Uterus (tissue), 4 donors: ENCODE data around the gene MYO15A. TPM values are rescaled to one million over a fixed set of nuclear protein-coding genes. Genes with fewer than 3 reads are reported as not detected.
A peak's percentile ranks its signal among the peaks of the same experiment; 100 is the strongest.

Experiments
- DNase-seq, 2 donors: peaks; one replicate each; pipeline ENCODE4 v3.0.0-alpha.2; 2019 to 2020
- H3K27ac ChIP-seq, 2 donors: fragments of 200-600 bp; sonication (generic); 1 replicate in 1 of 2; 2 replicates in 1 of 2; pipeline ENCODE4 v1.5.1; 2016 to 2018
- H3K27me3 ChIP-seq, 2 donors: fragments of 200-600 bp; sonication (generic); one replicate each; pipeline ENCODE4 v1.5.1; 2018 to 2019; ENCODE audit warnings: control low read depth in 1 of 2
- H3K36me3 ChIP-seq, 2 donors: fragments of 200-600 bp; sonication (generic); one replicate each; pipeline ENCODE4 v1.5.1; 2019; ENCODE audit warnings: control low read depth in 1 of 2
- H3K4me1 ChIP-seq, 2 donors: fragments of 200-600 bp; sonication (generic); one replicate each; pipeline ENCODE4 v1.5.1; 2018 to 2019; ENCODE audit warnings: control low read depth in 1 of 2
- H3K4me3 ChIP-seq, 2 donors: fragments of 200-600 bp; sonication (generic); 1 replicate in 1 of 2; 2 replicates in 1 of 2; pipeline ENCODE4 v1.5.1; 2018 to 2019; ENCODE audit warnings: mild to moderate bottlenecking in 1 of 2
- H3K9me3 ChIP-seq, 2 donors: fragments of 200-600 bp; sonication (generic); one replicate each; pipeline ENCODE4 v1.5.1; 2019; ENCODE audit warnings: control low read depth in 1 of 2
- CTCF ChIP-seq, 4 experiments: fragments of 200-600 bp in 2 of 4; fragments of 450-650 bp in 2 of 4; sonication (generic) in 2 of 4; IDR thresholded peaks; one replicate each; pipeline ENCODE4 v1.5.1; 2016 to 2019; ENCODE audit warnings: antibody characterized with exemption in 4 of 4, mild to moderate bottlenecking in 2 of 4, moderate library complexity in 1 of 4
- POLR2A ChIP-seq, 2 donors: fragments of 450-650 bp; IDR thresholded peaks; one replicate each; pipeline ENCODE4 v1.6.1; 2016; ENCODE audit warnings: antibody characterized with exemption in 2 of 2, mild to moderate bottlenecking in 1 of 2, moderate library complexity in 1 of 2
- intact Hi-C: fragments of 100-400 bp; cut with DNase I; formaldehyde crosslinking; loops from one replicate; pipeline ENCODE4 v1.15.1; 2023; ENCODE audit warnings: low total_unique reads
- total RNA-seq, 4 donors: library from RNA; depleted of rRNA in 3 of 4; stranded (reverse); fragments of >200 nt in 3 of 4; gene quantifications; one replicate each; pipeline versions ENCODE4 v1.1.0 to v1.2.4, GENCODE V29; 2014 to 2023
- donor health status: DM: yes; HTN: yes; CAD: no.

MYO15A gene
- total RNA-seq, 4 donors from 2014 or later, result 1.5 to 8.1 (median 2.9) TPM; not detected in 1

GRCh38 chr17:18183334-18184142 lies 75.0 kb downstream of the MYO15A start, which contains the start of gene ALKBH5:
TSS of gene ALKBH5 (plus strand) at chr17:18183828. CDS start at chr17:18184244, 416 bp downstream.
- Histone ChIP-seq H3K36me3 (no peaks in the 10 kb centered on the region), H3K4me1 (peaks cover 7 to 20% of the 10 kb centered on the region in 2 donors), H3K27ac (peak within 1 kb of the TSS; percentile 93 to 96), H3K27me3 (no peaks in the 10 kb centered on the region), H3K9me3 (no peaks in the 10 kb centered on the region), H3K4me3 (peak within 1 kb of the TSS; percentile 90 to 92)
- intact Hi-C loops, result no loop called here
- peak in 2 of 4 experiments; percentile 28 to 39 for TF ChIP-seq CTCF (IDR thresholded peaks at IDR 0.05)
- TF ChIP-seq POLR2A (IDR thresholded peaks at IDR 0.05), result peak; percentile 91 to 99
- peak; percentile 97 to 99 for DNase-seq

DNA sequence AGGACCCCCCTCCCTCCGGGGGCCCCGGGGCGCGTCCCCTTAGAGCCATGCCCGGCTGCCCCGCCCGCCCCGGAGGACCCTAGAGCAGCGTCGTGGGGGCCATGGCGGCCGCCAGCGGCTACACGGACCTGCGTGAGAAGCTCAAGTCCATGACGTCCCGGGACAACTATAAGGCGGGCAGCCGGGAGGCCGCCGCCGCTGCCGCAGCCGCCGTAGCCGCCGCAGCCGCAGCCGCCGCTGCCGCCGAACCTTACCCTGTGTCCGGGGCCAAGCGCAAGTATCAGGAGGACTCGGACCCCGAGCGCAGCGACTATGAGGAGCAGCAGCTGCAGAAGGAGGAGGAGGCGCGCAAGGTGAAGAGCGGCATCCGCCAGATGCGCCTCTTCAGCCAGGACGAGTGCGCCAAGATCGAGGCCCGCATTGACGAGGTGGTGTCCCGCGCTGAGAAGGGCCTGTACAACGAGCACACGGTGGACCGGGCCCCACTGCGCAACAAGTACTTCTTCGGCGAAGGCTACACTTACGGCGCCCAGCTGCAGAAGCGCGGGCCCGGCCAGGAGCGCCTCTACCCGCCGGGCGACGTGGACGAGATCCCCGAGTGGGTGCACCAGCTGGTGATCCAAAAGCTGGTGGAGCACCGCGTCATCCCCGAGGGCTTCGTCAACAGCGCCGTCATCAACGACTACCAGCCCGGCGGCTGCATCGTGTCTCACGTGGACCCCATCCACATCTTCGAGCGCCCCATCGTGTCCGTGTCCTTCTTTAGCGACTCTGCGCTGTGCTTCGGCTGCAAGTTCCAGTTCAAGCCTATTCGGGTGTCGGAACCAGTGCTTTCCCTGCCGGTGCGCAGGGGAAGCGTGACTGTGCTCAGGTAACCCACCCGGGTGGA lies 75.8 kb downstream of the MYO15A start:
- H3K4me1 ChIP-seq, result peaks cover 14 to 26% of the 10 kb centered on the region in 2 donors

GRCh38 chr17:18185391-18185790 lies 76.8 kb downstream of the MYO15A start:
- no peaks in the 10 kb centered on the region for H3K27me3 ChIP-seq
- intact Hi-C loops, result no loop called here
- peaks cover 13 to 28% of the 10 kb centered on the region in 2 donors for H3K4me1 ChIP-seq
- H3K4me3 ChIP-seq, result peak overlapping the region; percentile 90 to 92
- no peaks in the 10 kb centered on the region for H3K36me3 ChIP-seq
- H3K9me3 ChIP-seq, result no peaks in the 10 kb centered on the region
- no peak for DNase-seq
- no peak for TF ChIP-seq CTCF (IDR thresholded peaks at IDR 0.05)
- no peak for TF ChIP-seq POLR2A (IDR thresholded peaks at IDR 0.05)
- peak overlapping the region; percentile 93 to 96 for H3K27ac ChIP-seq

More for the DNA sequence above, 75.8 kb downstream of the MYO15A start:
- Histone ChIP-seq H3K9me3 (no peaks in the 10 kb centered on the region), H3K27ac (peak overlapping the region; percentile 93 to 96), H3K27me3 (no peaks in the 10 kb centered on the region), H3K36me3 (no peaks in the 10 kb centered on the region), H3K4me3 (peak overlapping the region; percentile 90 to 92)
- peak; percentile 52 to 61 for DNase-seq
- TF ChIP-seq POLR2A (IDR thresholded peaks at IDR 0.05) (no peak), CTCF (IDR thresholded peaks at IDR 0.05) (no peak)
- intact Hi-C loops, result no loop called here

DNA sequence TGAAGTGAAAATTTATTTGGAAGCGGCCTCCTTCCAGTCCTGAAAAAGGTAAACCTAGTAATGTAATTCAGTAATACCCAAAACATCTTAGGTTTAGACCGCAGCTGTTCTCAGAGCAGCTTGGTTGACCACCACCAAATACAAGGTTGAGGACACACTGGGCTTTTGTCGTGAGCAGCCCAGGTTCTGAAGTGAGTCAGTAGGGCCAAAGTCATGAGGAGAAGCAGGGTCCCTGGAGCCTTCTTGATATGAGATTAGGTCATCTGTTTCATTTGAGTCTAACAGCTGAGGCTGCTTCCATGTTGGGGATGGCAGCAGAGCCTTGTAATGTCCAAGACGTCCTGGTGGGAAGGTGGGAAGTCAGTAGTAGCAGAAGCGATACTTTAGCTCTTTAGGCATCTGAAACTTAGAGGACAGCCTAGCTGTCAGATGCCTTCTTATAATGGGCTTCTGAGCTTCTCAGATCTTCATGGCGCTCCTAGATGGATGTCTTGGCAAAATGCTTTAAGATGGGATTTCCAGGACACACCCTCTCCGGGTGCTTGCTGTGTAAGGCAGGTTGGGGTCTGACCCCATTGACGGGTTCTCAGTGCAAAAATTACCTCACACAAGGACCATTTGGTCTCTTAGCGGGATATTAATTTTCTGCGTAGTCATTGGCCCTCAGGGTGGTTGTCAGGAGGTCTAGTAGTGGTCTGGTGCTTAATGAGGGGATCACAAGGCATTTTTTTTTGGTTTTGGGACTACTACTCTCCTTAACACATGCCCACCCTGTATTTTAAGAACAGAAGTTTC lies 77.5 kb downstream of the MYO15A start:
- Histone ChIP-seq H3K4me1 (peaks cover 12 to 27% of the 10 kb centered on the region in 2 donors), H3K4me3 (peak overlapping the region; percentile 90 to 92), H3K36me3 (no peaks in the 10 kb centered on the region), H3K27ac (peak overlapping the region; percentile 93 to 96), H3K9me3 (no peaks in the 10 kb centered on the region), H3K27me3 (no peaks in the 10 kb centered on the region)
- DNase-seq, result no peak
- TF ChIP-seq CTCF (IDR thresholded peaks at IDR 0.05) (no peak), POLR2A (IDR thresholded peaks at IDR 0.05) (no peak)
- intact Hi-C loops, result no loop called here
